Ishikawa (cell line): ENCODE measurements around the gene PCNA.
A peak's percentile ranks its signal among the peaks of the same experiment; 100 is the strongest.

Experiments used
- CEBPB ChIP-seq: IDR thresholded peaks from 2 replicates; pipeline ENCODE4 v1.6.1; 2012
- CREB1 ChIP-seq: IDR thresholded peaks from 2 replicates; pipeline ENCODE4 v1.6.1; 2012; ENCODE audit warnings: low read depth
- EGR1 ChIP-seq: IDR thresholded peaks from 2 replicates; pipeline ENCODE4 v1.6.1; 2012
- EP300 ChIP-seq: IDR thresholded peaks from 2 replicates; pipeline ENCODE4 v1.6.1; 2012; ENCODE audit warnings: borderline replicate concordance
- FOXM1 ChIP-seq: IDR thresholded peaks from 2 replicates; pipeline ENCODE4 v1.6.1; 2012; ENCODE audit warnings: low read depth, borderline replicate concordance
- MAX ChIP-seq: IDR thresholded peaks from 2 replicates; pipeline ENCODE4 v1.6.1; 2012
- NFIC ChIP-seq: IDR thresholded peaks from 2 replicates; pipeline ENCODE4 v1.6.1; 2012
- RAD21 ChIP-seq: IDR thresholded peaks from 2 replicates; pipeline ENCODE4 v1.6.1; 2012; ENCODE audit warnings: low read depth
- REST ChIP-seq: IDR thresholded peaks from 2 replicates; pipeline ENCODE4 v1.6.1; 2012; ENCODE audit warnings: low read depth, mild to moderate bottlenecking
- TAF1 ChIP-seq: IDR thresholded peaks from 2 replicates; pipeline ENCODE4 v1.6.1; 2012; ENCODE audit warnings: low read depth, mild to moderate bottlenecking
- TCF12 ChIP-seq: IDR thresholded peaks from 2 replicates; pipeline ENCODE4 v1.6.1; 2012; ENCODE audit warnings: low read depth
- TEAD4 ChIP-seq: IDR thresholded peaks from 2 replicates; pipeline ENCODE4 v1.6.1; 2012
- USF1 ChIP-seq: IDR thresholded peaks from 2 replicates; pipeline ENCODE4 v1.6.1; 2012
- YY1 ChIP-seq: IDR thresholded peaks from 2 replicates; pipeline ENCODE4 v1.6.1; 2012; ENCODE audit warnings: low read depth
- ZBTB7A ChIP-seq: IDR thresholded peaks from 2 replicates; pipeline ENCODE4 v1.6.1; 2012; ENCODE audit warnings: low read depth

The PCNA gene

GRCh38 chr20:5119435-5120184 is at the start of gene PCNA:
Gene PCNA (minus strand): TSS chr20:5119958. CDS start chr20:5119798, 160 bp downstream.
- peak; percentile 37 for TF ChIP-seq TCF12
- TF ChIP-seq FOXM1, result no peak; the same call in 1 of the 2 replicates
- TF ChIP-seq TEAD4, result peak; percentile 19; the same call in 1 of the 2 replicates
- TF ChIP-seq CEBPB, result no peak
- TF ChIP-seq NFIC, result no peak; the same call in none of the 2 replicates
- peak; percentile 41 for TF ChIP-seq YY1
- no peak for TF ChIP-seq EGR1
- TF ChIP-seq EP300, result no peak
- TF ChIP-seq MAX, result peak; percentile 94
- TF ChIP-seq REST, result 0 out of 2 replicates have a peak, but pooled peaks have one; percentile 5
- peak; percentile 79 for TF ChIP-seq CREB1
- TF ChIP-seq ZBTB7A, result 0 out of 2 replicates have a peak, but pooled peaks have one; percentile 56
- 0 out of 2 replicates have a peak, but pooled peaks have one; percentile 18 for TF ChIP-seq USF1
- no peak for TF ChIP-seq RAD21
- peak; percentile 90 for TF ChIP-seq TAF1

GRCh38 chr20:5168651-5169396 is 49.1 kb upstream of the PCNA start:
- TF ChIP-seq FOXM1 (no peak), RAD21 (no peak), REST (no peak), MAX (no peak)

- no peak for TF ChIP-seq EP300
- no peak for TF ChIP-seq RAD21
- TF ChIP-seq CEBPB, result no peak
- TF ChIP-seq REST, result no peak
- TF ChIP-seq TCF12, result no peak
- no peak for TF ChIP-seq TEAD4
- TF ChIP-seq CREB1, result no peak
- TF ChIP-seq ZBTB7A, result no peak
- no peak for TF ChIP-seq EGR1
- TF ChIP-seq USF1, result no peak
- no peak for TF ChIP-seq MAX
- TF ChIP-seq NFIC, result no peak
These were observed 45.2 kb upstream of the PCNA start for GRCh38 chr20:5164645-5165625.
